GM10266 (cell line): Measurements from ENCODE around the gene MARK2.
"Not testable (repeated sequence)": the region's sequence is repeated elsewhere in the genome, so short reads cannot be mapped to it uniquely, and the experiment has no call there.

Experiments used
- DNase-seq: peaks from one replicate; pipeline ENCODE4 v3.0.0; 2012; ENCODE audit errors: extremely low spot score
- CTCF ChIP-seq: IDR thresholded peaks from 2 replicates; pipeline ENCODE4 v1.5.1; 2012; ENCODE audit warnings: mild to moderate bottlenecking, low read depth; ENCODE audit not compliant: control insufficient read depth, insufficient read depth; ENCODE audit errors: missing control alignments

MARK2 gene

GRCh38 chr11:63851364-63851763 is 12.5 kb downstream of the MARK2 start:
- no peak for DNase-seq
- no peak for TF ChIP-seq CTCF

GRCh38 chr11:63853476-63853875 is 14.6 kb downstream of the MARK2 start:
- TF ChIP-seq CTCF, result no peak
- DNase-seq, result no peak

- DNase-seq, result no peak
- TF ChIP-seq CTCF, result no peak
These were observed 15.8 kb downstream of the MARK2 start for GRCh38 chr11:63854696-63855095.

- no peak for TF ChIP-seq CTCF
- peak; percentile 14 for DNase-seq
These were observed 17.1 kb downstream of the MARK2 start for GRCh38 chr11:63855975-63856374.

- no peak for TF ChIP-seq CTCF
These were observed 20.0 kb downstream of the MARK2 start for GRCh38 chr11:63858628-63859550.

GRCh38 chr11:63862923-63863322 is 24.0 kb downstream of the MARK2 start:
- no peak for DNase-seq
- TF ChIP-seq CTCF, result no peak

More at GRCh38 chr11:63858628-63859550, 20.0 kb downstream of the MARK2 start:
- DNase-seq, result no peak

GRCh38 chr11:63863620-63864019 is 24.7 kb downstream of the MARK2 start:
- not testable (repeated sequence) for DNase-seq
